Caco-2 (cell line): Measurements from ENCODE around the gene ARMC2. TPM values are rescaled to one million over a fixed set of nuclear protein-coding genes. Genes with fewer than 3 reads are reported as not detected.

ENCODE experiments used
- BruUV-seq: library from RNA; stranded (reverse); fragments of 400-500 nt; replicated peaks from 2 replicates; lab custom pipeline; 2021; lab: Mats Ljungman, UMichigan
- CTCF ChIA-PET: fragments of 300-600 bp; sonication (Branson Sonifier 250); formaldehyde crosslinking; loops from one replicate; lab custom pipeline; 2022; ENCODE audit warnings: antibody characterized with exemption; lab: Charles Lee
- POLR2A ChIA-PET: fragments of 300-600 bp; sonication (Branson Sonifier 250); formaldehyde crosslinking; loops from one replicate; lab custom pipeline; 2022; ENCODE audit warnings: antibody characterized with exemption; lab: Charles Lee
- DNase-seq, 2 experiments: peaks; one replicate each; pipeline versions ENCODE4 v3.0.0 to v3.0.0-alpha.2; 2020 to 2022
- H3K27me3 ChIP-seq: replicated peaks from 2 replicates; pipeline ENCODE4 v1.6.0; 2011; ENCODE audit warnings: low read length; ENCODE audit not compliant: control insufficient read depth, insufficient read depth
- H3K36me3 ChIP-seq: 2 replicates; pipeline ENCODE4 v1.5.1; 2011; ENCODE audit warnings: low read length; ENCODE audit not compliant: control insufficient read depth, insufficient read depth
- H3K4me1 ChIP-seq: fragments of 250-450 bp; sonication (Bioruptor Pico); 2 replicates; pipeline ENCODE4 v1.5.1; 2020; ENCODE audit warnings: mild to moderate bottlenecking
- H3K4me3 ChIP-seq: 2 replicates; pipeline ENCODE4 v1.5.1; 2011; ENCODE audit warnings: low read depth, mild to moderate bottlenecking, control low read depth, low read length
- H3K9me3 ChIP-seq: fragments of 250-450 bp; sonication (Bioruptor Pico); 2 replicates; pipeline ENCODE4 v1.5.1; 2020; ENCODE audit warnings: mild to moderate bottlenecking, moderate library complexity
- H3K27ac Mint-ChIP-seq: one replicate; pipeline ENCODE4 v1.8.0; 2022; ENCODE audit warnings: mixed read lengths; ENCODE audit not compliant: unreplicated experiment
- H3K27me3 Mint-ChIP-seq: one replicate; pipeline ENCODE4 v1.8.0; 2022; ENCODE audit warnings: mixed read lengths; ENCODE audit not compliant: insufficient read depth, unreplicated experiment
- H3K36me3 Mint-ChIP-seq: one replicate; pipeline ENCODE4 v1.8.0; 2022; ENCODE audit warnings: mild to moderate bottlenecking, mixed read lengths; ENCODE audit not compliant: insufficient read depth, unreplicated experiment
- H3K4me1 Mint-ChIP-seq: one replicate; pipeline ENCODE4 v1.8.0; 2022; ENCODE audit warnings: low read depth, mixed read lengths; ENCODE audit not compliant: unreplicated experiment
- H3K4me3 Mint-ChIP-seq: one replicate; pipeline ENCODE4 v1.8.0; 2022; ENCODE audit warnings: mild to moderate bottlenecking, moderate library complexity, mixed read lengths; ENCODE audit not compliant: unreplicated experiment
- H3K9me3 Mint-ChIP-seq: one replicate; pipeline ENCODE4 v1.8.0; 2022; ENCODE audit warnings: mixed read lengths; ENCODE audit not compliant: unreplicated experiment
- CTCF ChIP-seq, 2 experiments: fragments of 200-600 bp in 1 of 2; IDR thresholded peaks; 1 replicate in 1 of 2; 2 replicates in 1 of 2; pipeline versions ENCODE4 v1.5.1 to v1.8.0; 2011 to 2022; ENCODE audit warnings: antibody characterized with exemption in 1 of 2, control low read depth in 1 of 2, inconsistent platforms in 1 of 2, low read depth in 1 of 2, low read length in 1 of 2, mild to moderate bottlenecking in 1 of 2, moderate library complexity in 1 of 2; ENCODE audit not compliant: insufficient read depth in 1 of 2, severe bottlenecking in 1 of 2, unreplicated experiment in 1 of 2
- intact Hi-C: fragments of 100-400 bp; cut with micrococcal nuclease; formaldehyde crosslinking; loops from one replicate; pipeline ENCODE4 v1.10.0; 2022; ENCODE audit not compliant: unreplicated experiment
- total RNA-seq: library from RNA; stranded (reverse); gene quantifications from 2 replicates; pipeline ENCODE4 v1.2.3, GENCODE V29; 2022

ARMC2 gene
- total RNA-seq, 1 experiment from 2014 or later: 7.8 TPM

- Histone ChIP-seq H3K9me3 (no peaks in the 10 kb centered on the region), H3K36me3 (no peaks in the 10 kb centered on the region), H3K4me3 (no peak overlapping the region), H3K27me3 (no peaks in the 10 kb centered on the region), H3K4me1 (no peaks in the 10 kb centered on the region)
- no peak overlapping the region for H3K27ac Mint-ChIP-seq
- intact Hi-C loops: no loop called here
- DNase-seq: no peak
- POLR2A ChIA-PET: no interaction called here
- no TSS peak for BruUV-seq
- TF ChIP-seq CTCF (IDR thresholded peaks at IDR 0.05; ENCODE audit: insufficient read depth in 1 of 2, low read depth in 1 of 2, low read length in 1 of 2, severe bottlenecking in 1 of 2, unreplicated experiment in 1 of 2): no peak
- peaks cover 6% of the 10 kb centered on the region for H3K4me1 Mint-ChIP-seq
- H3K4me3 Mint-ChIP-seq: no peak overlapping the region
- no peaks in the 10 kb centered on the region for H3K27me3 Mint-ChIP-seq
- CTCF ChIA-PET: no interaction called here
- no peaks in the 10 kb centered on the region for H3K9me3 Mint-ChIP-seq
- no peaks in the 10 kb centered on the region for H3K36me3 Mint-ChIP-seq
These were observed 4.1 kb upstream of the ARMC2 start for GRCh38 chr6:108844135-108844534.

GRCh38 chr6:108845145-108845544, 3.1 kb upstream of the ARMC2 start:
- Histone ChIP-seq H3K27me3 (no peaks in the 10 kb centered on the region), H3K4me3 (no peak overlapping the region), H3K4me1 (no peaks in the 10 kb centered on the region), H3K9me3 (no peaks in the 10 kb centered on the region), H3K36me3 (no peaks in the 10 kb centered on the region)
- Mint-ChIP-seq H3K36me3 (no peaks in the 10 kb centered on the region), H3K27me3 (no peaks in the 10 kb centered on the region), H3K4me1 (peaks cover 6% of the 10 kb centered on the region), H3K4me3 (no peak overlapping the region), H3K27ac (no peak overlapping the region), H3K9me3 (no peaks in the 10 kb centered on the region)
- intact Hi-C loops: no loop called here
- no peak for DNase-seq
- CTCF ChIA-PET: interaction anchor here (0.6 kb wide), 1 partner anchor 389 kb away, joined by 5 read pairs; no protein-coding TSS in a partner anchor
- POLR2A ChIA-PET: no interaction called here
- no peak for TF ChIP-seq CTCF (IDR thresholded peaks at IDR 0.05; ENCODE audit: insufficient read depth in 1 of 2, low read depth in 1 of 2, low read length in 1 of 2, severe bottlenecking in 1 of 2, unreplicated experiment in 1 of 2)
- no TSS peak for BruUV-seq

GRCh38 chr6:108846101-108846500, 2.1 kb upstream of the ARMC2 start:
- Histone ChIP-seq H3K36me3 (no peaks in the 10 kb centered on the region), H3K4me3 (no peak overlapping the region), H3K4me1 (no peaks in the 10 kb centered on the region), H3K9me3 (no peaks in the 10 kb centered on the region), H3K27me3 (no peaks in the 10 kb centered on the region)
- no peaks in the 10 kb centered on the region for H3K36me3 Mint-ChIP-seq
- no peak overlapping the region for H3K4me3 Mint-ChIP-seq
- no peaks in the 10 kb centered on the region for H3K27me3 Mint-ChIP-seq
- CTCF ChIA-PET: interaction anchor here (1.8 to 2.6 kb wide), 2 partner anchors 7 to 304 kb away, joined by 5 to 11 read pairs; no protein-coding TSS in a partner anchor
- POLR2A ChIA-PET: no interaction called here
- no TSS peak for BruUV-seq
- TF ChIP-seq CTCF (IDR thresholded peaks at IDR 0.05; ENCODE audit: insufficient read depth in 1 of 2, low read depth in 1 of 2, low read length in 1 of 2, severe bottlenecking in 1 of 2, unreplicated experiment in 1 of 2): no peak
- intact Hi-C loops: no loop called here
- no peaks in the 10 kb centered on the region for H3K9me3 Mint-ChIP-seq
- no peak for DNase-seq
- H3K27ac Mint-ChIP-seq: no peak overlapping the region
- H3K4me1 Mint-ChIP-seq: peaks cover 6% of the 10 kb centered on the region
